Body of pancreas (tissue), 4 donors: ENCODE results near the gene KPNA6. TPM values are rescaled to one million over a fixed set of nuclear protein-coding genes. Genes with fewer than 3 reads are reported as not detected.
"Not testable (repeated sequence)": the region's sequence is repeated elsewhere in the genome, so short reads cannot be mapped to it uniquely, and the experiment has no call there.

Experiments
- ATAC-seq: fragments of 150-250 bp; one replicate; pipeline ENCODE4 v1.9.1; 2016
- DNase-seq, 4 donors: peaks; one replicate each; pipeline ENCODE4 v3.0.0-alpha.2; 2019
- H3K27ac ChIP-seq, 4 donors: fragments of 200-600 bp; sonication (generic); 1 replicate in 3 of 4; 2 replicates in 1 of 4; pipeline versions ENCODE4 v1.5.1 to v1.6.1; 2016 to 2019; ENCODE audit warnings: mild to moderate bottlenecking in 1 of 4, mixed read lengths in 1 of 4, moderate library complexity in 1 of 4
- H3K27me3 ChIP-seq, 2 donors: fragments of 200-600 bp; sonication (generic); one replicate each; pipeline ENCODE4 v1.6.0; 2016; ENCODE audit warnings: mild to moderate bottlenecking in 1 of 2
- H3K36me3 ChIP-seq, 2 donors: fragments of 200-600 bp; sonication (generic); replicated peaks in 1 of 2; 2 replicates each; pipeline ENCODE4 v1.5.1; 2016; ENCODE audit warnings: low read depth in 2 of 2; ENCODE audit not compliant: insufficient read depth in 1 of 2
- H3K4me1 ChIP-seq: fragments of 200-600 bp; sonication (generic); one replicate; pipeline ENCODE4 v1.6.0; 2016
- H3K4me3 ChIP-seq, 2 donors: fragments of 200-600 bp; sonication (generic); 1 replicate in 1 of 2; 2 replicates in 1 of 2; pipeline ENCODE4 v1.5.1; 2016 to 2019
- H3K9me3 ChIP-seq, 3 donors: fragments of 200-600 bp; sonication (generic); 1 replicate in 2 of 3; 2 replicates in 1 of 3; pipeline ENCODE4 v1.5.1; 2016
- POLR2A ChIP-seq, 3 donors: fragments of 450-650 bp; IDR thresholded peaks; one replicate each; pipeline ENCODE4 v1.6.1; 2016; ENCODE audit warnings: antibody characterized with exemption in 3 of 3, mild to moderate bottlenecking in 2 of 3
- WGBS, 2 donors: methylation state at CpG; one replicate each; pipeline ENCODE4 v1.1.5; 2017; 5-methylcytosine and 5-hydroxymethylcytosine counted together
- intact Hi-C: fragments of 100-400 bp; cut with DNase I; formaldehyde crosslinking; loops from one replicate; pipeline ENCODE4 v1.15.1; 2023
- total RNA-seq, 2 donors: library from RNA; depleted of rRNA; stranded (reverse); fragments of >200 nt; gene quantifications; one replicate each; pipeline ENCODE4 v1.1.0, GENCODE V29; 2016
- TF ChIP-seq, protein P1 (sequence below), 7 experiments: fragments of 450-650 bp in 4 of 7; fragments of 200-600 bp in 3 of 7; sonication (generic) in 3 of 7; IDR thresholded peaks; one replicate each; pipeline ENCODE4 v1.5.1; 2016 to 2019; ENCODE audit warnings: antibody characterized with exemption in 7 of 7

KPNA6 gene
- total RNA-seq, 2 donors from 2014 or later, result 15.8 to 20.5 TPM

DNA sequence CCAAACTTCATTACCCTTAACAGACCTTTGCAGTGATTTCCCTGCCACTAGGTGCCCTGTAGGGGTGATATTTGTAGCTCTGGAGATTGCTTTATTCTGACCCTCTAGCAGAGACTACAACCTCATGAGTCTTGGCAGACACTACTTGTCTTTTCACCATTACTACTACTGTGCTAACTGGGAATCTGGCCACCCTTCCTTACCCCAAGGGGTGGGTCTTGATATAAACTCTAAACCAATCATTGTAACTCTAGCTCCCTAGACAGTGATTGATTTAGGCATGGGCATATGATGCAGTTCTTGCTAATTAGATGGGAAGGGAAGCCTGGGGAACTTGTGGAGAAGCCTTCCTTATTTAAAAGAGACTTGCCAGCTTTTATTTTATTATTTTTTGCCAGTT is 3.9 kb downstream of the KPNA6 start:
- peaks cover 53% of the 10 kb centered on the region for H3K4me1 ChIP-seq

DNA sequence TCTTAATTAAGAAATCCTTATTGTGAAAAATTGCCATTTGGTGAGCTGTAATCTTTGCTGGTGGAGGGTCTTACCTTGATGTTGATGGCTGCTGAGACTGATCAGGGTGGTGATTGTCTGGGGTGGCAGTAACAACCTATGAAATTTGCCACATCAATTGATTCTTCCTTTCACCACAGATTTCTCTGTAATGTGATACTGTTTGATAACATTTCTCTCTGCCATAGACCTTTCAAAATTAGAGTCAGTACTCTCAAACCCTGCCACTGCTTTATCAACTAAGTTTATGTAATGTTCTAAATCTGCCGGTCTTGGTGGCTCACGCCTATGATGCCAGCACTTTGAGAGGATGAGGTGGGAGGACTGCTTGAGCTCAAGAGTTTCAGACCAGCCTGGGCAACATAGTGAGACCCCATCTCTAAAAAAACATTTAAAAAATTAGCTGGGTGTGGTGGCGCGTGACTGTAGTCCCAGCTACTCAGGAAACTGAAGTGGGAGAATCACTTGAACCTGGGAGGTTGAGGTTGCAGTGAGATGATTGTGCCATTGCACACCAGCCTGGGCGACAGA is 5.0 kb downstream of the KPNA6 start:
- 74 to 77% methylated on average over 5 of the region's 5 CpGs for WGBS, 2 donors
- Histone ChIP-seq H3K4me1 (peaks cover 50% of the 10 kb centered on the region), H3K9me3 (no peaks in the 10 kb centered on the region), H3K4me3 (no peak overlapping the region), H3K27me3 (no peaks in the 10 kb centered on the region), H3K27ac (no peak overlapping the region), H3K36me3 (no peaks in the 10 kb centered on the region)
- ATAC-seq (no peak), DNase-seq (no peak)
- TF ChIP-seq, protein P1, sequence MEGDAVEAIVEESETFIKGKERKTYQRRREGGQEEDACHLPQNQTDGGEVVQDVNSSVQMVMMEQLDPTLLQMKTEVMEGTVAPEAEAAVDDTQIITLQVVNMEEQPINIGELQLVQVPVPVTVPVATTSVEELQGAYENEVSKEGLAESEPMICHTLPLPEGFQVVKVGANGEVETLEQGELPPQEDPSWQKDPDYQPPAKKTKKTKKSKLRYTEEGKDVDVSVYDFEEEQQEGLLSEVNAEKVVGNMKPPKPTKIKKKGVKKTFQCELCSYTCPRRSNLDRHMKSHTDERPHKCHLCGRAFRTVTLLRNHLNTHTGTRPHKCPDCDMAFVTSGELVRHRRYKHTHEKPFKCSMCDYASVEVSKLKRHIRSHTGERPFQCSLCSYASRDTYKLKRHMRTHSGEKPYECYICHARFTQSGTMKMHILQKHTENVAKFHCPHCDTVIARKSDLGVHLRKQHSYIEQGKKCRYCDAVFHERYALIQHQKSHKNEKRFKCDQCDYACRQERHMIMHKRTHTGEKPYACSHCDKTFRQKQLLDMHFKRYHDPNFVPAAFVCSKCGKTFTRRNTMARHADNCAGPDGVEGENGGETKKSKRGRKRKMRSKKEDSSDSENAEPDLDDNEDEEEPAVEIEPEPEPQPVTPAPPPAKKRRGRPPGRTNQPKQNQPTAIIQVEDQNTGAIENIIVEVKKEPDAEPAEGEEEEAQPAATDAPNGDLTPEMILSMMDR (IDR thresholded peaks at IDR 0.05), result no peak
- no peak for TF ChIP-seq POLR2A (IDR thresholded peaks at IDR 0.05)
- intact Hi-C loops, result no loop called here

More for the DNA sequence above, 3.9 kb downstream of the KPNA6 start:
- DNase-seq, result no peak
- no peak overlapping the region for H3K27ac ChIP-seq
- ATAC-seq, result no peak
- H3K9me3 ChIP-seq, result no peaks in the 10 kb centered on the region
- H3K36me3 ChIP-seq, result no peaks in the 10 kb centered on the region
- H3K27me3 ChIP-seq, result no peaks in the 10 kb centered on the region
- intact Hi-C loops, result no loop called here
- no peak for TF ChIP-seq POLR2A (IDR thresholded peaks at IDR 0.05)
- TF ChIP-seq, protein P1 (IDR thresholded peaks at IDR 0.05), result no peak
- H3K4me3 ChIP-seq, result no peak overlapping the region

DNA sequence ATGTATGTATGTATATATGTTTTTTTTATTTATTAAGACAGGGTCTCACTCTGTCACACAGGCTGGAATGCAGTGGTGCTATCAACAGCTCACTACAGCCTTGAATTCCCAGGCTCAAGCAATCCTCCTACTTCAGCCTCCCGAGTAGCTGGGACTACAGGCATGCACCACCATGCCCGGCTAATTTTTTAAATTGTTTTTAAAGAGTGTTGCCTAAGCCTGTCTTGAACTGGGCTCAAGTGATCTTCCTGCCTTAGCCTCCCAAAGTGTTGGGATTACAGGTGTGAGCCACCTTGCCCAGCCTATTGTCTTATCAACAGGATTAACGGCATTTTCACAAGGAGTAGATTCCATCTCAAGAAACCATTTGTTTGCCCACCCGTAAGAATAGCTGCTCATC is 5.6 kb downstream of the KPNA6 start:
- H3K9me3 ChIP-seq, H3K4me3 ChIP-seq, intact Hi-C loops, H3K27ac ChIP-seq, DNase-seq, ATAC-seq, H3K27me3 ChIP-seq, H3K36me3 ChIP-seq: not testable (repeated sequence)
- peaks cover 50% of the 10 kb centered on the region for H3K4me1 ChIP-seq
- 79 to 88% methylated on average over 4 of the region's 4 CpGs for WGBS, 2 donors

DNA sequence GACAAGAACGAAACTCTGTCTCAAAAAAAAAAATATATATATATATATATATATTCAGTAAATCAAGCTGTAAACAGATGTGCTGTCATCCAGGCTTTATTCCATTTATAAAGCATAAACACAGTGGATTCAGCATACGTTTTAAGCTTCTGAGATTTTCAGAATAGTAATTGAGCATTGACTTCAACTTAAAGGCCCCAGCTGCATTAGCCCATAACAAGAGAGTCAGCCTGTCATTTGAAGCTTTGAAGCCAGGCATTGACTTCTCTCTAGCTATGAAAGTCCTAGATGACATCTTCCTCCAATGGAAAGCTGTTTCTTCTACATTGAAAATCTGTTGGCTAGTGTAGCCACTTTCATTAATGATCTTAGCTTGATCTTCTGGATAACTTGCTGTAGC is 6.6 kb downstream of the KPNA6 start:
- H3K4me1 ChIP-seq, result peaks cover 45% of the 10 kb centered on the region
- ATAC-seq (no peak), DNase-seq (no peak)
- 78 to 83% methylated on average over 2 of the region's 2 CpGs for WGBS, 2 donors
- no peak overlapping the region for H3K27ac ChIP-seq
- TF ChIP-seq, protein P1 (IDR thresholded peaks at IDR 0.05), result no peak
- no peak for TF ChIP-seq POLR2A (IDR thresholded peaks at IDR 0.05)
- no peaks in the 10 kb centered on the region for H3K9me3 ChIP-seq
- intact Hi-C loops, result no loop called here
- no peaks in the 10 kb centered on the region for H3K27me3 ChIP-seq
- no peak overlapping the region for H3K4me3 ChIP-seq
- no peaks in the 10 kb centered on the region for H3K36me3 ChIP-seq

DNA sequence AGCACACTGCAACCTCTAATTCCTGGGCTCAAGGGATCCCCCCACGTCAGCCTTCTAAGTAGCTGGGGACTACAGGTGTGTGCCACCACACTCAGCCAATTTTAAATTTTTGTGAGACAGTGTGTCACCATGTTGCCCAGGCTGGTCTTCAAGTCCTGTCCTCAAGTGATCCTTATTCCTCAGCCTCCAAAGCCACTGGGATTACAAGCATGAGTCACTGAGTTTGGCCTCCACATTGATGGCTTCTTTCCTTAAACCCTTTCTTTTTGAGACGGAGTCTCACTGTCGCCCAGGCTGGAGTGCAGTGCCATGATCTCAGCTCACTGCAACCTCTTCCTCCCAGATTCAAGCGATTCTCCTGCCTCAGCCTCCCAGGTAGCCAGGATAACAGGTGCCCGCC is 7.6 kb downstream of the KPNA6 start:
- Histone ChIP-seq H3K4me1 (peaks cover 34% of the 10 kb centered on the region), H3K36me3 (no peaks in the 10 kb centered on the region), H3K27me3 (no peaks in the 10 kb centered on the region), H3K9me3 (no peaks in the 10 kb centered on the region), H3K27ac (peak overlapping the region in 1 of 4 donors; percentile 46), H3K4me3 (no peak overlapping the region)
- ATAC-seq (no peak), DNase-seq (no peak)
- no peak for TF ChIP-seq POLR2A (IDR thresholded peaks at IDR 0.05)
- TF ChIP-seq, protein P1 (IDR thresholded peaks at IDR 0.05), result no peak
- intact Hi-C loops, result no loop called here
- 92 to 96% methylated on average over 5 of the region's 5 CpGs for WGBS, 2 donors
